Hematopoietic multipotent progenitor cell treated with erythropoietin and hydrocortisone succinate and interleukin-3 and kit ligand, for 15 days (in vitro differentiated cells): ENCODE measurements around the gene PKN3.
A peak's percentile ranks its signal among the peaks of the same experiment; 100 is the strongest.
"Not testable (repeated sequence)": the region's sequence is repeated elsewhere in the genome, so short reads cannot be mapped to it uniquely, and the experiment has no call there.

ENCODE experiments used
- DNase-seq: peaks from one replicate; pipeline ENCODE4 v3.0.0-alpha.2; 2015; ENCODE audit warnings: low spot score

PKN3 gene

DNA sequence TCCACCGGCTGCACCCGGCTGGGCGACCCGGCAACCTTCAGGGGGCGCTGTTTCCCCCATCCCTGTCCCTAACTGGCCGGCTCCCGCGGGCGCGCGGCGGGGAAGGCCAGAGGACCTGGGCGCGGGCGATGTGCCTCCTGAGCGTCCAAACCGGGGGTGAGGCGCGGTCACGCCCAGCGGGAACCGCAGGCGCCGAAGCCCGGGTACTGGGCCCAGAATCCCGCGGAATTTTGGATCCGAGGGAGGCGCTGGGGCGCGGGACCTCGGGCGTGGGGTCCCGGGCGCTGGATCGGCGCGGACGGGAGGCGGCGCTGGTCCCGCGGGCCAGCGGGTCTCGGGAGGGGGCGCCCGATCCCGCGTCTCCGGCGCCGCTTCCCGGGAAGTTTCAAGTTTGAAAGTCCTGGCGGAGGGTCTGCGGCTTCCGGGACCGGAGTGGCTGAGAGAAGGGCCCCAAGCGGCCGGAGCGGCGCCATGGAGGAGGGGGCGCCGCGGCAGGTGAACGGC lies at the start of gene PKN3:
TSS of gene PKN3 (plus strand) at position 59 of the 504 bp plus-strand sequence. CDS start at position 472, 413 bp downstream.
- peak; percentile 80 for DNase-seq

- no peak for DNase-seq
Observed at GRCh38 chr9:128653908-128654307, 48.4 kb upstream of the PKN3 start.

- no peak for DNase-seq
Observed at GRCh38 chr9:128654481-128654880, 47.8 kb upstream of the PKN3 start.

- DNase-seq, result peak; percentile 97
Observed at GRCh38 chr9:128656416-128657343, 45.6 kb upstream of the PKN3 start, which contains the start of gene DYNC2I2. TSS of gene DYNC2I2 (minus strand) at chr9:128656847. CDS start at chr9:128656726, 121 bp downstream.

DNA sequence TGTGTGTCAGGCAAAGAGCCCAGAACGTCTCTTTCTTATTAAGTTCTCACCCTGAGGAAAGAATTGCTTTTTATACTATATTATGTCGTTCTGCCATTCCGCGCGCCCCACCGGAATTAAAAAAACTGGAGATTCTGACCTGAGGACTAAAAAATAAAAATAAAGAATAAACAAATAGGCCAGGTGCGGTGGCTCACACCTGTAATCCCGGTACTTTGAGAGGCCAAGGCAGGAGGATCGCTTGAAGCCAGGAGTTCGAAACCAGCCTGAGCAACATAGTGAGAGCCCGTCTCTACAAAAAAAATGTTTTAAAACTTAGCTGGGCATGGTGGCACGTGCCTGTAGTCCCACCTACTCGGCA lies 45.0 kb upstream of the PKN3 start:
- DNase-seq, result no peak

GRCh38 chr9:128657796-128658195 lies 44.5 kb upstream of the PKN3 start:
- DNase-seq, result no peak

- not testable (repeated sequence) for DNase-seq
Observed at GRCh38 chr9:128666481-128666941, 35.8 kb upstream of the PKN3 start.

DNA sequence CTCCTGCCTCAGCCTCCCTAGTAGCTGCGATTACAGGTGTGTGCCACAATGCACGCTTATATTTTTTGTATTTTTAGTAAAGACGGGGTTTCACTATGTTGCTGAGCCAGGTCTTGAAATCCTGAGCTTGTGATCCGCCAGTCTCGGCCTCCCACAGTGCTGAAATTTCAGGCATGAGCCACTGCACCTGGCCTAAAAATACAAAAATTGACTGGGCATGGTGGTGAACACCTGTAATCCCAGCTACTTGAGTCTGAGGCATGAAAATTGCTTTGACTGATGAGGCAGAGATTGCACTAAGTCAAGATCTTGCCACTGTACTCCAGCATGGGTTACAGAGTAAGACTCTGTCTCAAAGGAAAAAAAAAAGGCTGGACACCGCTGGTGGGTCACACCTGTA lies 32.5 kb upstream of the PKN3 start:
- no peak for DNase-seq

DNA sequence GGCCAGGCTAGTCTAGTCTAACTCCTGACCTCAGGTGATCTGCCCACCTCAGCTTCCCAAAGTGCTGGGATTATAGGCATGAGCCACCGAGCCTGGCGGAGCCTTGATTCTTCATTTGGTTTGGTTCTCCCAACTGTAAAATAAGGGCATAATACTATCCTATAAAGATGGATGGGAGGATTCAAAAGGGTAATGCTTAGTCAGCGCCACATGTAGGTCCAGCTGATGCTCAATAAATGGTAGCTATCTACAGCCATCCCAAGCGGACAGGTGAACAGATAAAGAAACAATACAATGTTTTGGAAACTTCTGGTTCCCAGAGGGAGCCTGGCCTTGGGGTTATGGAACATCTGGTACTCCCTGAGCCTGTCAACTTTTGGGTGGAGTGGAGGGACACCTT lies 26.9 kb upstream of the PKN3 start:
- no peak for DNase-seq

DNA sequence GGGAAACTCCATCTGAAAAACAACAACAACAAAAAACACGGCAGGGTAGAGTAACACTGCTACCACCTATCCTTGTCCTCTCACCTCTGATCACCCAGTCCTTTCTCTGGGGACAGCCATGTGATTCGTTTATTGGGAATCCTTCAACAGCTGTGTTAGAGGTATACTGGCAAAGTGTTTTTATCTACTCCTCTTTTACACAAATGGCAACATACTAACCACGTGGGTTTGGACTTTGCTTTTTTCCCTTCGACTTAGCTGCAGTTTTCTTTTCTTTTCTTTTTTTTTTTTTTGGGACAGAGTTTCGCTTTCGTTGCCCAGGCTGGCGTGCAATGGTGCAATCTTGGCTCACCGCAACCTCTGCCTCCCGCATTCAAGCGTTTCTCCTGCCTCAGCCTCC lies 24.5 kb upstream of the PKN3 start:
- DNase-seq, result no peak

GRCh38 chr9:128683340-128684064 lies 18.8 kb upstream of the PKN3 start:
- DNase-seq, result no peak

DNA sequence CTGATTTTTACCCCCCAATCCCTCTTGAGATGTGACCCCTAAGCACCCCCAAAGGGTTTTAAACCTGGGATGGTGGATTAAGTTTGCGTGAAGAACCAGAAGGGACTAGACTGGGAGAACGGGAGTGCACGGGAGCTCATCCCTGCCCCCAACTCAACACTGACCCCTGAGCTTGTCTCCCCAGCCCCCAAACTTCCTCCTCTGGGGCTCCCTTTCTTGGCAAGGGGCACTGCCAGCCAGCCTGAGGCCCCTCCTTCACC lies 18.3 kb upstream of the PKN3 start:
- DNase-seq, result no peak

DNA sequence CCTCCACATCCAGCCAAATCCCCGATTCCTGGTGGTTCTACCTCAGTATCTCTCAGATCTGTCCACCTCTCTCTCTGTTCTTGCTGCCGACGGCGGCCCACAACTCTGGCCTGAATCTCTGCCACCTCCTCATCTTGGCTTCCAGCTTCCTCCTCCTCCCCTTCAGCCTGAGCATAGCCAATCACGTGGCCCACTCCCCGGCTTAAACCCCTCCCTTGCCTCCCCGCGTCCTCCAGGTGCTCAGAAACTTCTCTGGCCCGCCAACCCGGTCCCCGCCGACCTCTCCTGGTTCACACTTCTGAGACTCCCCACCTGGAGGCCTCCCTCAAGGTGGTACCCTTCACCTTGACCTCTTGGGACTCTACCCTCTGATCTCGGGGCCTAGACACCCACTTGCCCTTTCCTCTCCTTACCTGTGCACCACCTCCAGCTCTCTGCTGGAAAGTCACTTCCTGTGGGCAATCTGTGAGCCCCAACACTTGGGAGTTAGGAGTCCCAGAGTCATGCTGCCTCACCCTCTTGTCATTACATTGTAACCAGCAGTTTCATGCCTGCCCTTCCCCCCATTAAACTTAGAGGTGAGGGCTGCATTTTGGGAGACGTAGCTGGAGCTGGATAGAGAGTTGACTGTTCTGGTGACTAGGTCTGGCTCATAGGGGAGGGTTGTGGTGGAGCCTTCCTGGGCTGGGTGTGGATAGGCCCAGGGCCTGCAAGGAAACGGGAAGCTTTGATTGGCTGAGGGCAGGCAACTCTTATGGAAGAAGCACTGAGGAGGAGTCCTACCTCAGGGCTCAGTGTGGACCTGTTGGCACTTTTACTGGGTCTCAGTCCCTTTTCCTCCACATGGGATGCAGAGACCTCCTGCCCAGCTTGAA lies 17.7 kb upstream of the PKN3 start:
- DNase-seq, result no peak

DNA sequence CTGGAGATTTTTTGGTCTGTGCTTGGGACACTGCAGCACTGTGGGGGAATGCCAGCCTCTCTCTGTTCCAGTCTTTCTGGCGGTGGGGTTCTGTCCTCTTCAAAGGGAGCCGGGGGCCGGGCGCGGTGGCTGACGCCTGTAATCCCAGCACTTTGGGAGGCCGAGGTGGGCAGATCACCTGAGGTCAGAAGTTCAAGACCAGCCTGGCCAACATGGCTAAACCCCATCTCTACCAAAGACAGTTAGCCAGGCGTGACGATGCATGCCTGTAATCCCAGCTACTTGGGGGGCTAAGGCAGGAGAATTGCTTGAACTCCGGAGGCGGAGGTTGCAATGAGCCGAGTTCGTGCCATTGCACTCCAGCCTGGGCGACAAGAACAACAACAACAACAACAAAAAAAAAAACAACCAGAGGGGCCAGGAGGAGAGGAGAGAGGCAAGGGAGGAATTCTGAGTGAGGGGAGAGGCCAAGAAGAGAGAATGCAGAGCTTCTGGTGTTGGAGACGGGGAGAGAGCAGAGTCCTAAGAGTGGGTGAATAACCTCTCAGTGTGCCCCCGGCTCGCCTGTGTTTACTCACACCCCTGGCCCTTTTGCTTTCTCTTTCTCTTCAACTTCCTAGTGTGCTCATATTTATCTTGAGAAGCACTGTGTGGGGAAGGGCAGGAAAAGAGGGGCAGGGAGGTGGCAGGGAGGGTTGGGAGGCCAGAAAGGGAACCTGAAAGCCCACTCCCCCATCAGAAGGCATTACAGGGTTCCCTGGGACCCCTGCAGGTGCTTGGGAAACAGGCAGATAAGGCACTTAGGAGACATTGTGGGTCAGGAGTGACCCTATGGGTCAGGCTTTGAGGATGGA lies 16.4 kb upstream of the PKN3 start:
- DNase-seq, result peak; percentile 56

DNA sequence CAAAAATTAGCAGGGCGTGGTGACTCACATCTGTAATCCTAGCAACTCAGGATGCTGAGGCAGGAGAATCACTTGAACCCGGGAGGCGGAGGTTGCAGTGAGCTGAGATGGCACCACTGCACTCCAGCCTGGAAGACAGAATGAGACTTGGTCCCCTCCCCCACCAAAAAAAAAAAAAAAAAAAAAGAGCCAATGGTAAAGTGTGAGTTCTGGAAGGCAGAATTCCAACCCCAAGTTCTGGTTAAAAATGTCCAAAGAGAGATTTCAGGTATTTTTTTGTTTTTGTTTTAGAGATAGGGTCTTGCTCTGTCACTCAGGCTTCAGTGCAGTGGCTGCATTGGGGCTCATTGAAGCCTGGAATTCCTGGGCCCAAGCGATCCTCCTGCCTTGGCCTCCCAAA lies 14.8 kb upstream of the PKN3 start:
- DNase-seq, result no peak

DNA sequence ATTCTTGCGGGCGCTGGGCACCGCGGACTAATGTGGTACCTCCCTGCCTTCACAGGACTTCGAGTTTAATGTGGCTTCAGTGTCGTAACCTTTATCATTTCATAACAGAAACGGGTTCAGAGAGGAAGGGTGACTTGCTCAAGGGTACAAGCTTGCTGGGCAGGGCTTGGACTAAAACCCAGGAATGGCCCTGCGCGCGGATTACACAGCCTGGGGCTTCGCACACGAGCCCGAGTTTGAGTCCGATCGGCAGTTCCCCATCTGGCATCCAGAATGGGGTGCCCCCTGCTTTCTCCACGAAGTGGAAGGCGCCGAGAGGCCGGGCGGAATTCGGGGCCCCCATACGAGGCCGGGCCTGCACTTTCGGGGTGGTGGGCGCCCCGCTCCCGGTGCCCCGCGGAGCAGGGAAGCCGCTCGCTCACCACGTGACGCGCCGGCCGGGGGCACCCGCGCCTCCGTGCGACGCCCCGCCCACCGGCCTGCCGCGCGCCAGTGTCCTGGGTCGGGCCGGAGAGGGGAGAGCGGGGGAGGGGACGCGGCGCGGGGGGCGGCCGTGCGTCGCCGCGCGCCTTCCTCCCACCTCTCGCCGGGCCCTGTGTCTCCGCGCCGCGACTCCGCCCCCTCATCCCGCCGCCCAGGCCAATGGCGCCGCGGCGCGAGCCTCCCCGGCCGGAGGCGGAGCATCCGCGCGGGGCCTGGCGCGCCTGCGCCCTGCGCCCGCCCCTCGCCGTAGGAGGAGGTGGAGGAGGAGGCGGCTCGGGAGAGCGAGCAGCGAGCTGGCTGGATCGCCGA lies 13.6 kb upstream of the PKN3 start, which contains the start of gene SET:
TSS of gene SET (plus strand) at position 722 of the 792 bp plus-strand sequence. CDS start 361 bp downstream, outside the sequence.
- DNase-seq, result peak; percentile 93

DNA sequence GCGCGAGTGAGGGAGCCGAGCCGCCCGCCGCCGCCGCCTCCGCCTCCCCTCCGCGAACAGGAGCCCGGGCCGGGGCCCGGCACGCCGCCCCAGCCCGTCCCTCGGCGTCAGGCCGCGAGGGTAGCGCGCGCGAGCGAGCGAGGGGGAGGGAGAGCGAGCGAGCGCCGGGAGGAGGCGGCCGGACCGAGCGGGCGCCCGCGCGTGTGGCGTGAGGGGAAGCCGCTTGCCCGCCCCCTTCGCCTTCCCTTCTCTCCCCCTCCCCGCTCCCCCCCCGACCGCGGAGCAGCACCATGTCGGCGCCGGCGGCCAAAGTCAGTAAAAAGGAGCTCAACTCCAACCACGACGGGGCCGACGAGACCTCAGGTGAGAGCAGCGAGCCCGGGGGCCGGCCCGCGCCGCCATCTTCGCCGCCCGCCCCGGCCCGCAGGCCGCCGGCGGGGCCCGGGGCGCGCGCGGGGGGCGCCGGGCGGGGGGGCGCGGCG lies 13.0 kb upstream of the PKN3 start:
- DNase-seq, result no peak

DNA sequence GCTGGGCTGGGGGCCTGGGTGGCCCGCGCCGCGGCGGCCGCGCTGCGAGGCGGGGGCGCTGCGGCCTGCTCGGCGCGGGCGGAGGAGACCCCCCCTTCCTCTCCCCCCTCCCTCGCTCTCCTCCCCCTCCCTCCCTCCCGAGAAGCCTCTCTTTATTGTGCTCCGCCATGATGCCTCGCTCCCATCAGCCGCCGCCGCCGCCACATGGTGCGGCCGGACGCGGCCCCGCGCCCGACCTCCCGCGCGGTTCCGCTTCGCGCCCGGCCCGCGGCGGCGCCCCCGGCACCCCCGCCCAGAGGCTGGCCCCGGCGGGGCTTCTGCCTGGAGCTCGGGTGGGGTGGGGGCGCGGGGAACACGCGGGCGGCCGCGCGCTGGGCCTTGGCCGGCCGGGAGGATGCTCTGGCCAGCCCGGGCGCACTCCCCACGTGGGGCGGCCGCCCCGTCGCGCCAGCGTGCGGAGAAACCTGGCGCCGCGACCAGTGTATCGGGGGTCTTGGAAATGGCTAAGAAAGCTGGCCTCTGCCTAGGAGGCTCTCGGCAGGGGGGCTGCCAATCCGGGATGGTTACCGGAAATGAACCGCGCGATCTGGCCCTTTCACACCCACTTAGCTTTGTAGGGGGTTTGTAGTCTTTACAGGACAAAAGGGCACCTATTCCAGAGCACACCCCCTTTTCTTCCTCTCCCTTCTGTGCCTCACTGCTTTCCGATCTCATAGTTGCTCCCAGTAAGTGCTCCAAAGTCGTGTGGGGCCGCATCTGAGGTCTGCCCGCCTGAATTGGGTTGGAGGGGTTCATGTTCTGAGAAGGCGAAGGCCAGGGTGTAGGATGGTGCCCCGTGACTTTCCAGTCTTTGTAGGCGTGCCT lies 12.3 kb upstream of the PKN3 start:
- peak; percentile 29 for DNase-seq

GRCh38 chr9:128690684-128691034 lies 11.6 kb upstream of the PKN3 start:
- no peak for DNase-seq
